CD8-positive, alpha-beta memory T cell (primary cell): ENCODE measurements around the gene SPECC1. TPM values are rescaled to one million over a fixed set of nuclear protein-coding genes. Genes with fewer than 3 reads are reported as not detected.

Experiments used
- CTCF ChIA-PET: fragments of 350-600 bp; sonication (Branson Sonifier 250); formaldehyde crosslinking; loops from one replicate; lab custom pipeline; 2021; ENCODE audit warnings: antibody characterized with exemption; lab: Charles Lee
- POLR2A ChIA-PET: fragments of 350-600 bp; sonication (Branson Sonifier 250); formaldehyde crosslinking; loops from one replicate; lab custom pipeline; 2021; ENCODE audit warnings: antibody characterized with exemption; lab: Charles Lee
- DNase-seq, 5 donors: peaks; one replicate each; pipeline versions ENCODE4 v3.0.0 to v3.0.0-alpha.2; 2020 to 2022; ENCODE audit warnings: mixed read lengths in 1 of 5
- H3K27ac ChIP-seq: one replicate; pipeline ENCODE4 v1.7.0; 2013; ENCODE audit warnings: low read depth, mild to moderate bottlenecking, low read length, moderate library complexity
- H3K27me3 ChIP-seq: 2 replicates; pipeline ENCODE4 v1.7.0; 2013; ENCODE audit warnings: low read length, mild to moderate bottlenecking; ENCODE audit not compliant: insufficient read depth, poor library complexity, severe bottlenecking
- H3K36me3 ChIP-seq: 2 replicates; pipeline ENCODE4 v1.7.0; 2013; ENCODE audit warnings: mild to moderate bottlenecking, low read length, moderate library complexity; ENCODE audit not compliant: insufficient read depth
- H3K4me1 ChIP-seq: 2 replicates; pipeline ENCODE4 v1.7.0; 2013; ENCODE audit warnings: mild to moderate bottlenecking, low read length, moderate library complexity; ENCODE audit not compliant: insufficient read depth
- H3K4me3 ChIP-seq: 2 replicates; pipeline ENCODE4 v1.7.0; 2013; ENCODE audit warnings: mild to moderate bottlenecking, low read length
- H3K9me3 ChIP-seq: 2 replicates; pipeline ENCODE4 v1.7.0; 2013; ENCODE audit warnings: mild to moderate bottlenecking, low read length
- H3K27ac Mint-ChIP-seq, 8 donors: one replicate each; pipeline ENCODE4 v1.8.0; 2020 to 2021; ENCODE audit warnings: mixed read lengths in 8 of 8, mild to moderate bottlenecking in 6 of 8, inconsistent platforms in 3 of 8, moderate library complexity in 3 of 8
- H3K27me3 Mint-ChIP-seq, 2 donors: one replicate each; pipeline ENCODE4 v1.8.0; 2020 to 2021; ENCODE audit warnings: mixed read lengths in 2 of 2, mild to moderate bottlenecking in 1 of 2, moderate library complexity in 1 of 2
- H3K36me3 Mint-ChIP-seq, 3 donors: one replicate each; pipeline ENCODE4 v1.8.0; 2020 to 2021; ENCODE audit warnings: mixed read lengths in 3 of 3, inconsistent platforms in 1 of 3, mild to moderate bottlenecking in 1 of 3
- H3K4me1 Mint-ChIP-seq, 3 donors: one replicate each; pipeline ENCODE4 v1.8.0; 2020 to 2021; ENCODE audit warnings: mixed read lengths in 3 of 3, inconsistent platforms in 1 of 3, mild to moderate bottlenecking in 1 of 3
- H3K4me3 Mint-ChIP-seq, 7 donors: one replicate each; pipeline ENCODE4 v1.8.0; 2020 to 2021; ENCODE audit warnings: mixed read lengths in 7 of 7, mild to moderate bottlenecking in 6 of 7, moderate library complexity in 4 of 7, inconsistent platforms in 2 of 7
- H3K9me3 Mint-ChIP-seq, 5 donors: one replicate each; pipeline ENCODE4 v1.8.0; 2020 to 2022; ENCODE audit warnings: mixed read lengths in 5 of 5, mild to moderate bottlenecking in 3 of 5, moderate library complexity in 2 of 5, inconsistent platforms in 1 of 5
- polyA plus RNA-seq: library from polyadenylated mRNA; unstranded; fragments of 300-500 nt; fragmentation: Illumina TruSeq; gene quantifications from one replicate; pipeline ENCODE4 v1.2.3, GENCODE V29; 2021
- total RNA-seq, 2 experiments: library from RNA; stranded (reverse); gene quantifications; one replicate each; pipeline ENCODE4 v1.2.3, GENCODE V29; 2021

SPECC1 gene
- total and polyA plus RNA-seq, 3 experiments from 2014 or later = 12.5 to 15.9 (median 13.4) TPM

GRCh38 chr17:20063665-20064648 is 54.8 kb downstream of the SPECC1 start:
- no peaks in the 10 kb centered on the region for H3K9me3 ChIP-seq
- Mint-ChIP-seq H3K27me3 (no peaks in the 10 kb centered on the region), H3K9me3 (no peaks in the 10 kb centered on the region), H3K4me1 (peaks cover 0 to 8% (median 2%) of the 10 kb centered on the region in 3 donors), H3K4me3 (peak overlapping the region in 1 of 7 donors; percentile 19), H3K27ac (peak overlapping the region in 3 of 8 donors; percentile 11 to 64 (median 37)), H3K36me3 (peaks cover 0 to 4% (median under 1%) of the 10 kb centered on the region in 3 donors)
- no peaks in the 10 kb centered on the region for H3K36me3 ChIP-seq
- H3K27ac ChIP-seq = no peak overlapping the region
- H3K4me1 ChIP-seq = no peaks in the 10 kb centered on the region
- DNase-seq = no peak
- H3K27me3 ChIP-seq = no peaks in the 10 kb centered on the region
- POLR2A ChIA-PET = no interaction called here
- H3K4me3 ChIP-seq = no peak overlapping the region
- CTCF ChIA-PET = no interaction called here

GRCh38 chr17:20066253-20066652 is 57.1 kb downstream of the SPECC1 start:
- POLR2A ChIA-PET = no interaction called here
- no peaks in the 10 kb centered on the region for H3K27me3 ChIP-seq
- Mint-ChIP-seq H3K36me3 (peaks cover 0 to 2% (median 0%) of the 10 kb centered on the region in 3 donors), H3K4me3 (no peak overlapping the region), H3K27me3 (no peaks in the 10 kb centered on the region), H3K4me1 (peaks cover 0 to 8% (median 2%) of the 10 kb centered on the region in 3 donors), H3K9me3 (no peaks in the 10 kb centered on the region), H3K27ac (no peak overlapping the region)
- H3K36me3 ChIP-seq = no peaks in the 10 kb centered on the region
- no peak overlapping the region for H3K4me3 ChIP-seq
- H3K9me3 ChIP-seq = no peaks in the 10 kb centered on the region
- H3K27ac ChIP-seq = no peak overlapping the region
- CTCF ChIA-PET = interaction anchor here (1.1 kb wide), 1 partner anchor 73 kb away, joined by 3 read pairs; no protein-coding TSS in a partner anchor
- no peak for DNase-seq
- H3K4me1 ChIP-seq = no peaks in the 10 kb centered on the region

GRCh38 chr17:20067711-20068110 is 58.6 kb downstream of the SPECC1 start:
- no peak for DNase-seq
- H3K4me1 Mint-ChIP-seq = peaks cover 2 to 11% (median 5%) of the 10 kb centered on the region in 3 donors
- H3K4me3 Mint-ChIP-seq = no peak overlapping the region
- no peak overlapping the region for H3K4me3 ChIP-seq
- H3K4me1 ChIP-seq = peaks cover 1% of the 10 kb centered on the region
- ChIA-PET POLR2A (no interaction called here), CTCF (no interaction called here)
- H3K27me3 Mint-ChIP-seq = no peaks in the 10 kb centered on the region
- H3K36me3 ChIP-seq = no peaks in the 10 kb centered on the region
- peaks cover 0 to 2% (median 0%) of the 10 kb centered on the region in 3 donors for H3K36me3 Mint-ChIP-seq
- H3K27me3 ChIP-seq = no peaks in the 10 kb centered on the region
- no peaks in the 10 kb centered on the region for H3K9me3 ChIP-seq
- H3K27ac Mint-ChIP-seq = no peak overlapping the region
- H3K9me3 Mint-ChIP-seq = no peaks in the 10 kb centered on the region
- no peak overlapping the region for H3K27ac ChIP-seq

GRCh38 chr17:20068445-20068844 is 59.3 kb downstream of the SPECC1 start:
- Histone ChIP-seq H3K9me3 (no peaks in the 10 kb centered on the region), H3K27ac (no peak overlapping the region), H3K36me3 (no peaks in the 10 kb centered on the region), H3K4me1 (peaks cover 8% of the 10 kb centered on the region), H3K4me3 (no peak overlapping the region), H3K27me3 (no peaks in the 10 kb centered on the region)
- Mint-ChIP-seq H3K4me3 (no peak overlapping the region), H3K36me3 (peaks cover 0 to 2% (median 0%) of the 10 kb centered on the region in 3 donors), H3K4me1 (peaks cover 10 to 18% (median 12%) of the 10 kb centered on the region in 3 donors), H3K27me3 (no peaks in the 10 kb centered on the region), H3K9me3 (no peaks in the 10 kb centered on the region), H3K27ac (no peak overlapping the region)
- ChIA-PET CTCF (no interaction called here), POLR2A (no interaction called here)
- no peak for DNase-seq

- no peaks in the 10 kb centered on the region for H3K36me3 ChIP-seq
- H3K27me3 ChIP-seq = no peaks in the 10 kb centered on the region
- H3K27ac ChIP-seq = no peak overlapping the region
- H3K9me3 ChIP-seq = no peaks in the 10 kb centered on the region
- Mint-ChIP-seq H3K9me3 (no peaks in the 10 kb centered on the region), H3K4me1 (peaks cover 27 to 31% (median 28%) of the 10 kb centered on the region in 3 donors), H3K36me3 (peaks cover 0 to 2% (median 0%) of the 10 kb centered on the region in 3 donors), H3K27me3 (peaks cover 0 to 1% of the 10 kb centered on the region in 2 donors), H3K4me3 (peak overlapping the region in 2 of 7 donors; percentile 23 to 84), H3K27ac (peak overlapping the region in 1 of 8 donors; percentile 97)
- ChIA-PET CTCF (interaction anchor here (1.0 kb wide), 2 partner anchors 50 to 63 kb away, joined by 3 read pairs; no protein-coding TSS in a partner anchor), POLR2A (no interaction called here)
- DNase-seq = no peak
- peaks cover 23% of the 10 kb centered on the region for H3K4me1 ChIP-seq
- no peak overlapping the region for H3K4me3 ChIP-seq
Measured at GRCh38 chr17:20071824-20072691, 62.9 kb downstream of the SPECC1 start.

- peaks cover 0 to 2% (median 0%) of the 10 kb centered on the region in 3 donors for H3K36me3 Mint-ChIP-seq
- peaks cover 0 to 1% of the 10 kb centered on the region in 2 donors for H3K27me3 Mint-ChIP-seq
- Histone ChIP-seq H3K4me3 (no peak overlapping the region), H3K27me3 (no peaks in the 10 kb centered on the region), H3K27ac (no peak overlapping the region), H3K9me3 (no peaks in the 10 kb centered on the region), H3K36me3 (no peaks in the 10 kb centered on the region), H3K4me1 (peaks cover 23% of the 10 kb centered on the region)
- peak overlapping the region in 6 of 8 donors; percentile 53 to 97 (median 76) for H3K27ac Mint-ChIP-seq
- ChIA-PET CTCF (interaction anchor here (1.0 kb wide), 2 partner anchors 49 to 64 kb away, joined by 3 read pairs; no protein-coding TSS in a partner anchor), POLR2A (no interaction called here)
- no peaks in the 10 kb centered on the region for H3K9me3 Mint-ChIP-seq
- no peak for DNase-seq
- peak overlapping the region in 6 of 7 donors; percentile 23 to 86 (median 84) for H3K4me3 Mint-ChIP-seq
- peaks cover 27 to 31% (median 28%) of the 10 kb centered on the region in 3 donors for H3K4me1 Mint-ChIP-seq
Measured at GRCh38 chr17:20072692-20072992, 63.5 kb downstream of the SPECC1 start.

GRCh38 chr17:20073055-20073979 is 64.2 kb downstream of the SPECC1 start:
- ChIA-PET POLR2A (no interaction called here), CTCF (interaction anchor here (1.6 kb wide), 1 partner anchor 17 kb away, joined by 4 read pairs; no protein-coding TSS in a partner anchor)
- Histone ChIP-seq H3K4me1 (peaks cover 23% of the 10 kb centered on the region), H3K4me3 (peak overlapping the region; percentile 35), H3K9me3 (no peaks in the 10 kb centered on the region), H3K27ac (no peak overlapping the region), H3K27me3 (no peaks in the 10 kb centered on the region), H3K36me3 (no peaks in the 10 kb centered on the region)
- Mint-ChIP-seq H3K27me3 (peaks cover 0 to 3% of the 10 kb centered on the region in 2 donors), H3K27ac (peak overlapping the region; percentile 29 to 97 (median 76)), H3K4me1 (peaks cover 30 to 31% (median 30%) of the 10 kb centered on the region in 3 donors), H3K9me3 (no peaks in the 10 kb centered on the region), H3K4me3 (peak overlapping the region; percentile 78 to 87 (median 84)), H3K36me3 (peaks cover 0 to 2% (median 0%) of the 10 kb centered on the region in 3 donors)
- DNase-seq = peak in 4 of 5 donors; percentile 5 to 34 (median 26)
